ENCODE measurements around the gene ARHGAP9.

Gene ARHGAP9

DNA sequence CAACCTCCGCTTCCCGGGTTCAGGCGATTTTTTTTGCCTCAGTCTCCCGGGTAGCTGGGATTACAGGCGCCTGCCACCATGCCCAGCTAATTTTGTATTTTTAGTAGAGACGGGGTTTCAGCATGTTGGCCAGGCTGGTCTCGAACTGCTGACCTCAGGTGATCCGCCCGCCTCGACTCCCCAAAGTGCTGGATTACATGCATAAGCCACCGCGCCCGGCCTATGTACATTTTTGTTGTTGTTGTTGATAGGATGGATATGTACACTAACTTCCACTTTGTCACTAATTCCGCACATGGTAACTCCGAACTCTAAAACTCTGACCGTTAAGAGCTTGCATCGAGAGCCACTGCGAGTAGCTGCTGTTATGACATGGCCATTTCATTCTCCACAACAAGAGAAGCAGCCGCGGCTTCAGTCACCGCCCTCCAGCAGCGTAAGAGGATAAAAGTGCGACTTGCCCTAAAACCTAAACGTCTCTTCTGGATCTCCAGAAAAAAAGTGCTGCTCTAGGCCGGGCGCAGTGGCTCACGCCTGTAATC lies 7.5 kb upstream of the ARHGAP9 start:
- peak overlapping the region; percentile 21; the same call in 1 of the 2 replicates for H3K27ac ChIP-seq (replicated peaks)
- H3K27me3 ChIP-seq (ENCODE audit: insufficient read depth, poor library complexity, severe bottlenecking) = no peaks in the 10 kb centered on the region
- TF ChIP-seq SPI1 (IDR thresholded peaks at IDR 0.05; ENCODE audit: borderline replicate concordance, low read depth) = no peak
- TF ChIP-seq, protein P1, sequence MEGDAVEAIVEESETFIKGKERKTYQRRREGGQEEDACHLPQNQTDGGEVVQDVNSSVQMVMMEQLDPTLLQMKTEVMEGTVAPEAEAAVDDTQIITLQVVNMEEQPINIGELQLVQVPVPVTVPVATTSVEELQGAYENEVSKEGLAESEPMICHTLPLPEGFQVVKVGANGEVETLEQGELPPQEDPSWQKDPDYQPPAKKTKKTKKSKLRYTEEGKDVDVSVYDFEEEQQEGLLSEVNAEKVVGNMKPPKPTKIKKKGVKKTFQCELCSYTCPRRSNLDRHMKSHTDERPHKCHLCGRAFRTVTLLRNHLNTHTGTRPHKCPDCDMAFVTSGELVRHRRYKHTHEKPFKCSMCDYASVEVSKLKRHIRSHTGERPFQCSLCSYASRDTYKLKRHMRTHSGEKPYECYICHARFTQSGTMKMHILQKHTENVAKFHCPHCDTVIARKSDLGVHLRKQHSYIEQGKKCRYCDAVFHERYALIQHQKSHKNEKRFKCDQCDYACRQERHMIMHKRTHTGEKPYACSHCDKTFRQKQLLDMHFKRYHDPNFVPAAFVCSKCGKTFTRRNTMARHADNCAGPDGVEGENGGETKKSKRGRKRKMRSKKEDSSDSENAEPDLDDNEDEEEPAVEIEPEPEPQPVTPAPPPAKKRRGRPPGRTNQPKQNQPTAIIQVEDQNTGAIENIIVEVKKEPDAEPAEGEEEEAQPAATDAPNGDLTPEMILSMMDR (IDR thresholded peaks at IDR 0.05; ENCODE audit: insufficient read depth, low read length) = no peak
- no peak for TF ChIP-seq GABPA (IDR thresholded peaks at IDR 0.05; ENCODE audit: low read depth)
- no peak for TF ChIP-seq POLR2AphosphoS5 (IDR thresholded peaks at IDR 0.05; ENCODE audit: low read depth)
- TF ChIP-seq, protein P2, sequence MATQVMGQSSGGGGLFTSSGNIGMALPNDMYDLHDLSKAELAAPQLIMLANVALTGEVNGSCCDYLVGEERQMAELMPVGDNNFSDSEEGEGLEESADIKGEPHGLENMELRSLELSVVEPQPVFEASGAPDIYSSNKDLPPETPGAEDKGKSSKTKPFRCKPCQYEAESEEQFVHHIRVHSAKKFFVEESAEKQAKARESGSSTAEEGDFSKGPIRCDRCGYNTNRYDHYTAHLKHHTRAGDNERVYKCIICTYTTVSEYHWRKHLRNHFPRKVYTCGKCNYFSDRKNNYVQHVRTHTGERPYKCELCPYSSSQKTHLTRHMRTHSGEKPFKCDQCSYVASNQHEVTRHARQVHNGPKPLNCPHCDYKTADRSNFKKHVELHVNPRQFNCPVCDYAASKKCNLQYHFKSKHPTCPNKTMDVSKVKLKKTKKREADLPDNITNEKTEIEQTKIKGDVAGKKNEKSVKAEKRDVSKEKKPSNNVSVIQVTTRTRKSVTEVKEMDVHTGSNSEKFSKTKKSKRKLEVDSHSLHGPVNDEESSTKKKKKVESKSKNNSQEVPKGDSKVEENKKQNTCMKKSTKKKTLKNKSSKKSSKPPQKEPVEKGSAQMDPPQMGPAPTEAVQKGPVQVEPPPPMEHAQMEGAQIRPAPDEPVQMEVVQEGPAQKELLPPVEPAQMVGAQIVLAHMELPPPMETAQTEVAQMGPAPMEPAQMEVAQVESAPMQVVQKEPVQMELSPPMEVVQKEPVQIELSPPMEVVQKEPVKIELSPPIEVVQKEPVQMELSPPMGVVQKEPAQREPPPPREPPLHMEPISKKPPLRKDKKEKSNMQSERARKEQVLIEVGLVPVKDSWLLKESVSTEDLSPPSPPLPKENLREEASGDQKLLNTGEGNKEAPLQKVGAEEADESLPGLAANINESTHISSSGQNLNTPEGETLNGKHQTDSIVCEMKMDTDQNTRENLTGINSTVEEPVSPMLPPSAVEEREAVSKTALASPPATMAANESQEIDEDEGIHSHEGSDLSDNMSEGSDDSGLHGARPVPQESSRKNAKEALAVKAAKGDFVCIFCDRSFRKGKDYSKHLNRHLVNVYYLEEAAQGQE (IDR thresholded peaks at IDR 0.05; ENCODE audit: insufficient replicate concordance, low read depth) = no peak
- 0 out of 2 replicates have a peak overlapping the region, but pooled peaks have one; percentile 4 for H3K4me3 ChIP-seq (replicated peaks; ENCODE audit: insufficient read depth, low read length)
- no peak for DNase-seq (ENCODE audit: low read depth in 1 of 2, low spot score in 1 of 2)

DNA sequence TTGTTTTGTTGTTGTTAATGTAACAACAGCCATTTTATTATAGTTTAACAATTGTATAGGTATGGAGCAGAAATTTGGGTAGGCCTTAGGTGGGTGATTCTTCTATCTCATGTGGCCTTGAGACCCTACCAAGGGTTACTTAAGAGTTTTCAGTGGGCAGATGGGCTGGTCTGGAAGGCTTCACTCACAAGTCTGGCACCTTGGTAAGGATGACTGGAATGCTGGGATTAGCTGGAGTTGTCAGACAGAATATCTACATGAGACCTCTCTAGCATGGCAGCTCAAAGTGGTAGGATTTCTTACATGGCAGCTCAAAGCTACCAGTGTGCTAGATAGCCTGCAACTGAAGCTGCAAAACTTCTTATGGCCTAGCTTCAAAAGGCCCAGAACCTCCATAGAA lies 6.0 kb upstream of the ARHGAP9 start:
- no peak for DNase-seq (ENCODE audit: low read depth in 1 of 2, low spot score in 1 of 2)
- Histone ChIP-seq H3K27ac (replicated peaks) (no peak overlapping the region), H3K4me3 (replicated peaks; ENCODE audit: insufficient read depth, low read length) (no peak overlapping the region), H3K27me3 (ENCODE audit: insufficient read depth, poor library complexity, severe bottlenecking) (no peaks in the 10 kb centered on the region)
- no peak for TF ChIP-seq SPI1 (IDR thresholded peaks at IDR 0.05; ENCODE audit: borderline replicate concordance, low read depth)
- TF ChIP-seq, protein P2 (IDR thresholded peaks at IDR 0.05; ENCODE audit: insufficient replicate concordance, low read depth) = no peak
- TF ChIP-seq POLR2AphosphoS5 (IDR thresholded peaks at IDR 0.05; ENCODE audit: low read depth) = no peak
- TF ChIP-seq GABPA (IDR thresholded peaks at IDR 0.05; ENCODE audit: low read depth) = no peak
- TF ChIP-seq, protein P1 (IDR thresholded peaks at IDR 0.05; ENCODE audit: insufficient read depth, low read length) = no peak

DNA sequence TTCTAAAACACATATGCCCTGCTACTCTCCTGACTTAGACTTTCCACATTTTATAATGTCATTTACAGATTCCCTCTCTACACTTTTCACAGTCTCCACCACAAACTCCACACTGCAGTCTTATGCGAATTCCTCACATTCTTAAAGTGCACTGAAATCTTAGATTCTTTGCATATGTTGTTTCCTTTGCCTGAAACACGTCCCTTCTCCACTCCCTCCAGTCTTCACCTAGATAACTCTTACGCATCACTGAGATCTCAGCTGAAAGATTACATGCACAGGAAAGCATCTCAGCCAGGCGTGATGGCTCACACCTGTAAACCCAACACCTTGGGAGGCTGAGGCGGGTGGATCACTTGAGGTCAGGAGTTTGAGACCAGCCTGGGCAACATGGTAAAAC lies 3.8 kb upstream of the ARHGAP9 start:
- no peaks in the 10 kb centered on the region for H3K27me3 ChIP-seq (ENCODE audit: insufficient read depth, poor library complexity, severe bottlenecking)
- DNase-seq (ENCODE audit: low read depth in 1 of 2, low spot score in 1 of 2) = no peak
- H3K4me3 ChIP-seq (replicated peaks; ENCODE audit: insufficient read depth, low read length) = no peak overlapping the region
- TF ChIP-seq POLR2AphosphoS5 (IDR thresholded peaks at IDR 0.05; ENCODE audit: low read depth) (no peak), GABPA (IDR thresholded peaks at IDR 0.05; ENCODE audit: low read depth) (no peak), SPI1 (IDR thresholded peaks at IDR 0.05; ENCODE audit: borderline replicate concordance, low read depth) (no peak)
- TF ChIP-seq, protein P1 (IDR thresholded peaks at IDR 0.05; ENCODE audit: insufficient read depth, low read length) = no peak
- TF ChIP-seq, protein P2 (IDR thresholded peaks at IDR 0.05; ENCODE audit: insufficient replicate concordance, low read depth) = no peak
- no peak overlapping the region for H3K27ac ChIP-seq (replicated peaks)
